Stimulated activated CD4-positive, alpha-beta T cell treated with anti-CD3 and anti-CD28 coated beads, Interleukin-4, amount 100 ng/mL, for 1 hour (primary cell): ENCODE data around the gene NRM.
A peak's percentile ranks its signal among the peaks of the same experiment; 100 is the strongest.

ENCODE experiments used
- DNase-seq: peaks from one replicate; pipeline ENCODE4 v3.0.0-alpha.2; 2020

NRM gene

DNA sequence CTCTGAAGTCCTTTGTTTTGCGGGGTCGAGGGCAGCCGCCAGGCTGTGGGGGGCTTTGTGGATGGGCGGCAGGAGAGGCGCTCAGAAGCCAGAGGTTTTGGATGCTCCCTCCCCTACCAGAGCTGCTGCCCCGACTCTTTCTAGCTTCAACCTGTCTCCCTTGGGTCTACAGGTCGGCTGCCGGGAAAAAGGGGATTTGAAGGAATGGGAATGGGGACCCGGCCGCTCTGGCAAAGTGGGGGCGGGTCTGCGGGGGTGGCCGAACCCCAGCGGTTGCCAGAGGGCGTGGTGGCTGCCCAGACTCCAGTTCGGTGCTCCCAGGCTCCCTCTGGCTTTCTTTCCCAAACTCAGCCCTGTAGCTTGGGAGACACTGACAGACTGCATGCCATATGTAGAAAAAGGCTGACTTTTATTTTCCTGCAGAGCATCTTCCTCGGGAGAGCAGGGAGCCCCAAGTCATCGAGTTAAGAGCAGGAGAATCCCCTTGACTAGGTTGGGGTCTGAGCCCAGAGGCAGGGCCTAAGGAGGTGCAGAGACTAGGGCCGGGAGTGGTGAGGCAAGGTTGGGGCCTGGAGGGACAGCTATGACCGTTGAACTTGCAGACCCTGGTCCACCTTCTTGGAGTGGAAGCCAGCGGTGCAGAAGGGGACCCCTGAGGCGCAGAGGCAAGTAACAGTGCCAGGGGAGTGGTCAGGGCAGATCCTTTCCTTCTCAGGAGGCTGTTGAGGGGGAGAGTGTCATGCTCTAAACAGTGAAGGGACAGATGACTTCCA, 2.9 kb downstream of the NRM start:
- no peak for DNase-seq

DNA sequence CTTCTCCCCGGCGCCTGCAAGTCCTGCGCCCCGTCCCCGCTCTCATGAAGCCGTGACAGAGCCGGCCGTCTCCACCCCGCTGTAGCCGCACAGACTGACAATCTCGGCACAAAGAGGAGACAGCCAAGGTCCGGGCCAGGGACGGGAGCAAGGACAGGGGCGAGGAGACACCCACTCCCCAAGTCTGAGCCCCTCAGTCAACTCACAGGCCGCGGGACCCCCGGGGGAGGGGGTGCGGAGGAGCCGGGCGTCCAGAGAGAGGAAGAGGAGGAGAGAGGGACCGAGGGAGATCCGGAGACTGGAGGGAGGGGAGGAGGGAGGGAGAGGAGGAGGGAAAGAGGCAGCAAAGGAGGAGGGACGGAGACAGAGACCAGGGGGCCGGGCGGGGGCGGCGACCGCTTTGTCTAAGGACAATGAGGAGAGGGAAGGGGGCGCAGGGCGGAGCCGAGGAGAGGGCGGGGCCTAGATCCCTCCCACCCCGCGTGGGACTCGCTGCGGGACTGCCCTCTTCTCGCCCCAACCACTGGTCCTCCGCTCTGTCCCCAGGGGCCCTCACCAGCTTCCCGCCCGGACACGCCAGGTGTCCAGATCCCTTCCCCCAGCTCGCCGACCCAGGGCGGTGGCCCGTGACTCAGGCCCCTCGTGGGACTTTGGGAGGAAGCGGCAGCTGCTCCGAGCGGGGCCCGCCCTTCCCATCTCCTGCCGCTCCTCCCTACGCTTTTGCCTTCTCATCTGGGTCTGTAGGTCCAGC, 3.7 kb downstream of the NRM start:
- DNase-seq = peak; percentile 79

DNA sequence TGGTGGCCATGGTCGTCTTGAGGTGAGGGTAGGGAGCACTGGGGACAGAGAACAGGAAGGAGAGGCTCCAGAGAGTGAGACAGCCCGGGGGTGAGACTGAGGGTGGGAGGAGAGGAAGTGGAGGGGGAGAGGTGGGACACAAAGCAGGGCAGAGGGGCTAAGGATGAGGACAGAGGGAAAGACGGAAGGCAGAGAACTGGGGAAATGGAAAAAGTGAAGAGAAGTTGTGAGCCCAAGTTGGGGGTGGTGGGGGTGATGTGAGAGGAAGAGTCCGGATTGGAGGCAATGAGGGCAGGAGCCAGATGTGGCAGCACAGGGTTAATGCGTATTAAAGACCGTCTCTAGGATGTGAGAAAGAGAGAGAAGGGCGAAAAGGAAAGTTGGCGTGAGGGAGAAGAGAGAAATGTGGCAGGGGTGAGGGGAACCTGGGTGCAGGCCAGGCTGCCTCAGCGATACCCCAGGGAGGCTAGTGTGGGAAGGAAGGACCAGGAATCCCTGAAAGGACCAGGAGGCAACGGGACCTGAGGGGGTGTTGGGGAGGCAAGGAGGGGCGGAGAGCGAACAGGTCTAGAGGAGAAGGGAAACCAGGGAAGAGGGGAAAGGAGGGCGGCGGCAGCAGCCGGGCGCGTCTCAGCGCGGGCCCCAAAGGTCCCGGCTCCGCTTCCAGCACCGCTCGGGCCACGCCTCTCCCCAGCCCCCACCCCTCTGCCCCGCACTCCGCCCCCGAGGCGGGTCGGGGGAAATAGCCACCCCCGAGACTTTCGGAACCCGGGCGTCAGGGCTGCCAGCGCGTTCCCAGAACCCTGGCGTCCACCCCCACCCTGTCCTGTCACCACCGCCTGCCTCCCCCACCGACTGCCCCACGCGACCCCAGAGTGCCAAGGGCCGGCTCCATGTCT, 4.5 kb downstream of the NRM start, which contains the start of gene PPP1R18:
TSS of gene PPP1R18 (minus strand) at position 637 of the 899 bp plus-strand sequence. CDS start at position 10, 627 bp downstream.
- peak; percentile 89 for DNase-seq

DNA sequence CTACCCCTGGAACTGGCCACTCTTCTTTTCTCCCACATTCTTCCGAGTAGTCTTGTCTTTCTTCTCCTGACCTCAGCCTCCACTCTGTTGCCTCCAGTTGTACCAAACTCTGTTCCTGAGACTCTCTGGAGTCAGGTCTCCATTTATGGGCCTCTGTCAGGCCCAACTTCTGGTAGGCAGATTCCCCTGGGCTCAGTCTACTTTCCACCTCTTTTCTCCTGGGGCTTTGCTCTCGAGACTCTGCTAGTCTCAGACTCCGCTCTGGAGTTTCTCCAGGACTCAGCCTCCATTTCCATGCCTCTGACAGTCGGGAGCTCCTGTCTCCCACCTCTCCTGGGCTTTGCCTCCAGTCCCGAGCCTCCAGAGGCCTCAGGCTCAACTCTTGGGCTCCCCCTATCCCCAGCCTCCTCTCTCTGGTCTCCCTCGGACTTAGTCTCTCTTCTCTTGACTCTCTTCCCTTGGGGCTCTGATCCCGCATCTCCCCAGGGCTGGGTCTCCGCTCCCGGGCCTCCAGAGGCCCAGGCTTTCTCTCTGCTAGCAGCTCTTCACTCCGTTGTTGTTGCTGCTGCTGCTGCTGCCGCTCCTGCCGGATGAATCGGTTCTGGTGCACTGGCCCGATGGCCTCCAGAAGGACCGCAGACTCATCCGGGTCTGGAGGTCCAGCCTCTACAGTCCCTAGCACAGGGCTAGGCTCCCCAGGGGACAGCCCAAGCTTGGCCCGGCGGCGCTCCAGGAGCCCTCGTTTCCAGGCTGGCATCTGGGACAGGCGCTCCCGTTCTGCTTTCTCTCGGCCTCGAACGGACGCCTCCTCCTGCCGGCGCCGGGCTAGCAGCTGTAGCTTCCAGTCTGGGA, 5.4 kb downstream of the NRM start:
- DNase-seq = peak; percentile 22

DNA sequence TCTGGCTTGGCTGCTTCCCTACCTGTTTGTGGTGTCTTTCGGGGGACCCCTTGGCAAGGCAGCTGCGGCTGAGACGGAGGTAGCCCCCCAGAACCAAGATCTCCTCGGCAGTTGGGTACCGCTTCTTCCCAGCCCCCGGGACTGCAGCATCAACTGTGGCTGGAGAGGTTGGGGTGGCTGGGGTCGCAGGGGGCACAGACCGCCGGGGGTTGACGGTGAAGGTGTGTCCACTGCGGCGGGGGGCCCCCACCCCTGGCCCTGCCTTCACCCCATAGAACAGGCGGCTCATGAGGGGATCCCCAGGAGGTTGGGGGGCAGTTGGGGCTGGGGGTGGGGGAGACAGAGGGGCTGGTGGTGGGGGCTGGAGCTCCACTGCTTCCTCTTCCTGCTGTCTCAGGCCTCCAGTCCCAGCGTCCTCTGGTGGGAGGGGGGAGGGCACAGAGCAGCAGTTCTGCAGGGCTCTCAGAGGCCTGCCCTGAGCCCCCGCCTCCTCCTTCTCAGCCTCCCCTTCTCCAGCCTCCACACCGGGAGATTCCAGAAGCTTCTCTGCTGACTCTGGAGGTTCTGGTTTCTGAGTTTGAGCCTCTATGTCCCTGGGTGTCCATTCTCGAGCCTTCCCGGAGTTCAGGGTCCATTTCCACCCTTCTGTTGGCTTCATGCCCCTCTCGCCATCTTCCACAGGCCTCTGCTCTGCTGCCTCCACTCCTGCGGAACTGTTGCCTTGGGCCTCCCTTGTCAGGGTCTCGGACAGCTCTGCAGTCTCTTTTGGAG, 6.2 kb downstream of the NRM start:
- peak; percentile 62 for DNase-seq

DNA sequence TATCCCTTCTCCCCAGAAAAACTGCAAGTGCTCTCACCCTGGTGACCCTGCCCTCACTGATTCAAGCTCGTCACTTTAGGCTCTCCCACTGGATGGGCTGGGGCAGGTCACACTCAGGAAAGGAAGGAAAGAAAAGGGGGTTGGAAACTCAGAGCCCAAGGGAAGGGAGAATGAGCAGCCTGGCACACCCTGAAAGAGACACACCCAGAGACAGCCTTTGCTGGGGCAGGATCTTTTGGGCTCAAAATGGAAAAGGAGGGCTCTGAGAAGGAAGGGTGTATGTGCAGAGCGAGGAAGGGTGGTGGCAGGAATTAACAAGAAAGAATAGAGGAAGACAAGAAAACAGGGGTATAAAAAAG, 6.8 kb downstream of the NRM start:
- DNase-seq = no peak

DNA sequence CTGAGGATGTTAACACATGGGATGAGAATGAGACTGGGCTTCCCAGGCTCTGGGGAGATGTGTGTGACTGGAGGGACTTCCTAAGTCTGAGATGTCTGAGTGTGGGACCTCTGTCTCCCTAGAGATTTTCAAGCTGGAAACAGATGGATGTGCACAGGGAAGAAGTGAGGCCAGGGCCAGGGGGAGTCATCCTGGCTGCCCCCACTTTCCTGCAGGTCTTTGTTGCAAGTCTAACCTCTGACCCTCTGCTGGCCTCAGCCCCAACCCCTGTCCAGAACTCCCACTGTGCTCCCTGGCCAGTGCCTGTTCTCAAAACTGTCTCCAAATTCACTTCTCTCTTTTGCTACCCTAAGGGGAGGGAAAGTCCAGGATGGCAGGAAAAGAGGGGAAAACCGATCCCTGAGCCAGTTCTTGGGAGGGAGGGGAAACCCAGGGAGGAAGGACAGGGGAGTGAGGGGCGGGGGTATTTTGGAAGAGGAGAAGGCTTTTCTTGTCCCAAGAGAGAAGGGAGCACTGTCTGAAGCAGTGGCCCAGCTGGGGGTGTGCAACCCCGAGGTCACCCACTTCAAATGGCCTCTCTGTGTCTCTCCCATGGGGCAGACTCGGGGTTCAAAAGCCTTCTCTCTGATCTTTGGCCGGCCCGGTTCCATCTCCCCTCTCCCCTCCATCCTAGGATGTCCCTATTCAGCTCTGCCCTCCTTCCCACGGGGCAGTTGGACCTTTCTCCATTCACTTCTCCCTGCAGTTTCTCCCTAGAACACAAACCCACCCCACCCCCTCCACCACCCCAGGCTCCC, 7.4 kb downstream of the NRM start:
- DNase-seq = no peak

DNA sequence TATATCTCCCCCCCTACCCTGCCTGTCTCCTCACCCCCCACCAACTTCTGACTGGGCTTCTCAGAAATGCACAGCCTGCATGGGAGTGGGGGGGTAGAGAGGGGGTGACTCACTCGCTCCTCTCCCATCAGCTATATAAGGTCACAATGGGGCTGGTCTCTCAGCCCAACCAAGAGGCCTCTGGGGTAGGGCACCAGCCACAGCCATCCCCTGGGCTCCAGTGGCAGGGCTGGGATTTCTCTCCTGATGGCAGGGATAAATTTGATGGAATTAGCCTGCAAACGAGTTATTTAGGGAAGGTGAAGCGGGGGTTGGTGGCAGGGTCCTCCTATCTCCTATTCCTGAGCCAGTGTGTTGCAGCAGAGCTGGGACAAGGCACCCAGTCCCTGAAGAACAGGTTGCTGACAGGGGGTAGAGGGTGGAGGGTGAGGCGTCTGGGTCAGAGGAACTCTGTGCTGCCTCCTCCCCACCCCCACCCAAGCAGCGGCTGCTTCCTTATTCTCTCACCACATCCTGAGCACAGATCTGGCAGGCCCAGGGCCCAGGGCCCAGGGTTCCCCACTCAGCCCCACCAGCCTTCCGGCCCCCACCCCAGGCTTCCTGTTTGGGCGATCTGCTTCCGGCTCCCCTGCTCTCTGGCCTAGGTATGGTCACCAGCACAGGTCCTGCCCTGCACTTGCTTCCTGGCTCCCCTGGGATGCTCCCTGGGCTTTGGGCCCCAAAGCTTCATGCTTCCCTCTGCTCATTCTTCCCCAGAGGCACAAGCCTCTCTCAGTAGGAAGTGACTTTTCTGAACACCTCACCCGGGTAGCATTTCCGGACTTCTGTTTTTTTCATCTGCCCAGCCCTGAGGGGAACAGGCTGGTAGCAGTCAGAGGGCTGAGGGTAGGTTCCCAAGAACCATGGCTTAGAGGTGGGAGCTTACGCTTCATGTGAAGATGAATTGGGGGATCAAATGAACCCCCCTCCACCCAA, 8.4 kb downstream of the NRM start:
- DNase-seq = peak; percentile 79

DNA sequence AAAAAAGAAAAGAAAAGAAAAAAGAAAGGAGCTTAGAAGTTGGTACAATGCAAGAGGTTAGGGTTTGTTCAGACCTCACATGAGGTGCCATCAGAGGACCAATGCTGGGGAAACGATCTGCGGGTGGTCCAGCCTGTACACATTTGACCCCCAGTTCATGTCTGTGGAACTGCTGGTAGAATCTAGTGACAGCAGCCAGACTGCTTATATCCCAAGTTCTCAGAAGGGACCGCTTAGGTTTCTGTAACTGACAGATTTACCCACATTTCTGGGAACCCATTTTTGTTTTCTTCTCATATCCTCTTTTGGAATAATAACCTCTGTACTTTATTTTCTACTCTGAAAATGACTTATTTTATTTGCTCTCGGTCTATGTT, 9.0 kb downstream of the NRM start:
- DNase-seq = peak; percentile 11

DNA sequence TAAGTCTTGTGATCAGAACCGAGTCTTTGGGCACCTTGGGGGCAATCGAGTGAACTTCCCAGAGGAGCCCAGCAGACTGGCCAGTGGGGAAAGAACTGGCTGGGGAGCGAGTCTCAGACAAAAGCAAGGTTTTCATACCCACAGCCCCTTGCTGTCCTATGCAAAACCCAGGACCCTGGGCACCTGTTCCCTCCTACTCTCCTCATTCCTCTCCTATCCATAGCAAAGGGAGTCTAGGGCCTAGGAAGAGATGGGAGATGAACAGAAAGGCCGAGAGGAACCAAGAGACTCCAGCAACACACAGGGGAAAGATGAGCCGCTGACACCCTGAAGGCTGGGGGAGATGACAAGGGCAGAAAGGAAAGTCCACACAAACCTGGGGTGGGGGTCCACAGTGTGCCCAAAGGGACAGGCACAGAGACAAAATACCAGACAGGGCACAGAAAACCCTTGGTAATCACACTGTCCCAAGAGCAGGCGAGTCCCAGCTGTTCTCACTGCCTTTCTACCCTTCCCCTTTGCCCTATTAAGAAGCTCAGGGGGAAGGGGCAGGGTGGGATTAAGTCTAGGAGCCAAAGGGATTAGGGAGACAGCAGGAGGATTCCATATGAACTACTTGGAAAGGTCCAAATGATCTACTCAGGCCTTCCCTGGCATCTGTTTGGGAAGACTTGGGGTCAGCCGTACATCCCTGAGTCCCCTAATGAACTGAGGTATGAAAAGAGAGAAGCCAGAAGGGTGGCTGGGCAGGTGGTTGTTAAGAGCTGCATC, 10.8 kb downstream of the NRM start:
- peak; percentile 6 for DNase-seq

DNA sequence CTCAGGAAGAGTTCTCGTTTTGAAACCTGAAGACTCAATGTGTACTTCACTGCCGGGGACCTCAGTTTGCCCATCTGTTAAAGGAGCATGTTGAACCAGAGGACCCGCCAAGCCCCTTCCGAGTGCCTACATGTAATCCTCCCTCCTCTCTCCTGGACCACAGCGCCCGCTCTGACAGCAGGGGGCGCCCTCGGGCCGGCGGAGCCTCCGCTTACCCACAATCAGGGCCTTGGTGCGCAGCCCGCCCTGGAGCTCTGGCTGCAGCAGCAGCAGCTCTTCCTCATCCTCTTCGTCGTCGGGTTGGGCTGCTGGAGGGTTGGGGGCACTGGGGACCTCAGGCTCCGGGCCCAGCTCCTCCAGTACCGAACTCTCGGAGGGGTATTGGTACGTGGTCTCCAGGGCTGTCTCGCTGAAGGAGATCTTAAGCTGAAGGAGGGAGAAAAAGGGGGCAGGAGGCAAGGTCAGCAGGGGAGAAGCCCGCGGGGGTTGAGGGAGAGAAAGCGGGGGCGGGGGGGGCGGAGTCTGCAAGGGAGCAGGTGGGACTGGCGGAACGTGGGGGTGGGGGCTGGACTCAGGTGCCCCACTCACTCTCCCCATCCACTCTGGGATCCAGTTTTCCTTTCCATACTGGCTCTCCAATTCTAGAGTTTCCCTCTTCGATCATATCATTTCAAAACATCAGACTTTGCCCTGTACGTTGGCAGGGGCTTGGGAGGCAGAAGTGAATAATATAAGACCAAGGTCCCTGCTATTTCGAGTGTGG, 11.6 kb downstream of the NRM start:
- DNase-seq = peak; percentile 95

DNA sequence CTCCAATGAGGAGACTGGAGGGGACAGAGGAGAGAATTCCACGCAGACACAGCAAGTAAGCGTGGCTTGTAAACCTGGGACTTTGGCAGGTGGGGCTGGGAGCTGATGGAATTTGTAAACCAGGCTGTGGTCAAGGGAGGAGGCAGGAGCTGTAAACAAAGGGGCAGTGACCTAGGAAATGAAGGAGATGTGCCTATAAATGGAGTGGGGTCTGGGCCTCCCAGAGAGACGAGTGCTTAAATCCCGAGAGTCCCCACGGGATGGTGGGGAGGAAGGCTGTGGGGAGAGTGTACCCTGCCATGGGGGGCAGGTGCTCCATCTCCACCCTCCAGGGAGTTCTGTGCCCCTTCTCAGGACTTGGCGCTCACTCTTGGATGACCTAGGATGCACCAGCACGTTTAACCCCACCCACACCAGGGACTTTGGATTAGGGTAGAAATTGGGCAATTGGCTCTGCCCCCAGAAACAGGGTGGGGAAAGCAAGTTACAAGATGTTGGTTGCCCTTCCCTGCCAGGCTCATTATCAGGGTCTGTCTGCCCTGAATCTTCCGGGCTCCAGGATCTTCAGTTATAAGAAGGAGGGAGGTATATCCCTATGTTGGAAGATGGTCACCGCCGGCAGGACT, 14.0 kb downstream of the NRM start:
- DNase-seq = no peak

DNA sequence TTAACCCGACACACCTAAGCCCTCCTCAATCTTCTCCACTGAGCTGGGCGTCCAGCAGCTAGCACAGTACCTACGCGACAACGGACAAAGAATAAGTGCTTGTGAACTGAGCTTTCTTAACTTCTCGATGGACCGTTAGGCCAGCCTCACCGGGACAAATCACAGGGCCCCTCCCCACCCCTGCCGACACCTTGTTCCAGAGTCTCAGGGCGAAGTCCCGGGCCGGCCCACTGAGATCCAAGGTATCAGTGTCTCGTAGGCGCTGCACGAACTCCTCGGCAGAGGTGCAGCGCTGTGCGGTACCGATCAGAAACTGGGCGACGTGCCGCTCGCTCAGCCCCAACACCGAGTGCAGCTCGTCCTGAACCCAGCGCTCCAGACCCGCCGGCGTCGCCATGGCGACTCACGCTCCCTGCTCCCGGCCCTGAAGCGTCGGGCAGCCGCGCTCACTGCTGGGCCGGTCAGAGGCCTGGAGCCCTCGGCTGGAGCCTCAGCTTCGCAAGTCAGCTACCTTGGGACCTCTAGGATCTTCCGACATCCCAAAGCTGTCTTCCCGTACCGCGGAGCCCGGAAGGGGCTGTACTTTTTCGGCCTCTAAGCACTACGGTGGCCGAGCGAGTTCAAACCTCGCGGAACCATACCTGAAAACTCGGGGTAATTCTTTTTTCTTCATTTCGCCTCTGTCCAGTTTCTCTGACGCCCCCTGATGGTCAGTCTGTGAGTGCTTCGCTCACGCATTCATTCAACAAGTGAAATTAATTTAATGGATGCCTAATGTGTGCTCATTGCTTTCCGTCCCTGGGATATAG, 18.1 kb downstream of the NRM start, which contains the start of gene DHX16:
TSS of gene DHX16 (minus strand) at position 562 of the 809 bp plus-strand sequence. CDS start at position 397, 165 bp downstream.
- DNase-seq = peak; percentile 89

DNA sequence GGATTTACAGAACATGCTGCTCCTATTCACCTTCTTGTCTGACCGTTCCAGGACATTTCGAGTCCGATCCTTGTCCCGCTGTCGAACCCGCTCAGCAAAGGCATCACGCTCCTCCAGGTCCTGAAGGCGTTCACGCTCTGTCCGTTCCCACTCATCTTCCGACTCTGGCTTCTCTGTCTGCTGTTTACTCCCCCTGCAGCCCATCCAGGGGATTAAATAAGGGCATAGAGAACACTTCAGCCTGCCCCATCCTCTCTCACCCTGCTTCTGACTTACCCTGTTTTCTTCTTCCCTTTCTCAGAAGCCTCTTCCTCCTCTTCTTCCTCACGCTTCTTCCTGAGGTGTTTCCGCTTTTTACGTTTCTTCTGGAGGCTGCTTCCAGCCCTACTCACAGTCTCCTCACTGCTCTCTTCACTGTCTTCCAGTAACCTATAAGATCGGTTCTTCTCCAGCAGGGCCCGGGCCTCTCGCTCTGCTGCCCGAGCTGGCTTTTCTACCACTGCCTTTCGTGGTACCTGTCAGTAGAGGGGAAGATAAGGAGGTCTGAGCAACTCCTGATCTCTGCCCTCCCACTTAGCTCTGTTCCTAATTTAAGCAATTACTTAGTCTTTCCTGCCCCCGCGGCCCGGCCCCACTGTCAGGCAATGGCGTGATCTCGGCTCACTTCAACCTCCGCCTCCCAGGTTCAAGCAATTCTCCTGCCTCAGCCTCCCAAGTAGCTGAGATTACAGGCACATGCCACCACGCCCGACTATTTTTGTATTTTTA, 19.8 kb downstream of the NRM start:
- DNase-seq = no peak

DNA sequence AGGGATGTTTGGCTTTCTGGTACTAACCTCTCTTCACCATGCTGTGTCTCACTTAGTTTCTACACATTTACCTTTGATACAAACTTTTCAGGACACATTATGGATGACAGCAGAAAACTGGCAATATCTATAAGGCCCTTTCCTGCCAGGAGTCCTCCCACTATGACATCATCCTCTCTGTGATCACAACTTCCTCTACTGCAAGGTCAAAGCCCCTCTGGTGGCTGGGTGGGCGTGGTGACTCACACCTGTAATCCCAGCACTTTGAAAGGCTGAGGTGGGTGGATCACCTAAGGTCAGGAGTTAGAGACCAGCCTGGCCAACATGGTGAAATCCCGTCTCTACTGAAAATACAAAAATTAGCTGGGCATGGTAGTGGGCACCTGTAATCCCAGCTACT, 24.5 kb downstream of the NRM start:
- peak; percentile 51 for DNase-seq
